Tibial nerve (tissue), 4 donors: ENCODE measurements around the gene DUSP28.

Source experiments
- CTCF ChIP-seq, 5 experiments: fragments of 200-600 bp in 3 of 5; fragments of 450-650 bp in 2 of 5; sonication (generic) in 3 of 5; IDR thresholded peaks; one replicate each; pipeline ENCODE4 v1.5.1; 2016 to 2019; ENCODE audit warnings: antibody characterized with exemption in 5 of 5, mild to moderate bottlenecking in 3 of 5, moderate library complexity in 2 of 5
- EP300 ChIP-seq, 2 donors: sonication (generic); formaldehyde crosslinking; IDR thresholded peaks; one replicate each; pipeline ENCODE4 v1.6.1; 2017; ENCODE audit warnings: antibody characterized with exemption in 2 of 2, mild to moderate bottlenecking in 1 of 2
- POLR2A ChIP-seq, 2 donors: fragments of 450-650 bp; IDR thresholded peaks; one replicate each; pipeline ENCODE4 v1.6.1; 2017; ENCODE audit warnings: antibody characterized with exemption in 2 of 2, mild to moderate bottlenecking in 2 of 2, moderate library complexity in 2 of 2

GRCh38 chr2:240585101-240585500, 24.9 kb downstream of the DUSP28 start:
- TF ChIP-seq CTCF (IDR thresholded peaks at IDR 0.05): no peak
- no peak for TF ChIP-seq POLR2A (IDR thresholded peaks at IDR 0.05)
- TF ChIP-seq EP300 (IDR thresholded peaks at IDR 0.05): no peak
